Calu3 (cell line): ENCODE results near the gene CLEC17A. TPM values are rescaled to one million over a fixed set of nuclear protein-coding genes. Genes with fewer than 3 reads are reported as not detected.
"Not testable (repeated sequence)": the region's sequence is repeated elsewhere in the genome, so short reads cannot be mapped to it uniquely, and the experiment has no call there.

Experiments used
- BruUV-seq: library from RNA; stranded (reverse); fragments of 400-500 nt; replicated peaks from 2 replicates; lab custom pipeline; 2021; lab: Mats Ljungman, UMichigan
- CTCF ChIA-PET: fragments of 300-600 bp; sonication (Branson Sonifier 250); formaldehyde crosslinking; loops from one replicate; lab custom pipeline; 2022; ENCODE audit warnings: antibody characterized with exemption; lab: Charles Lee
- DNase-seq: peaks from one replicate; pipeline ENCODE4 v3.0.0; 2022
- H3K27ac Mint-ChIP-seq: one replicate; pipeline ENCODE4 v1.8.0; 2022; ENCODE audit warnings: mixed read lengths; ENCODE audit not compliant: unreplicated experiment
- H3K27me3 Mint-ChIP-seq: one replicate; pipeline ENCODE4 v1.8.0; 2022; ENCODE audit warnings: mixed read lengths; ENCODE audit not compliant: unreplicated experiment
- H3K36me3 Mint-ChIP-seq: one replicate; pipeline ENCODE4 v1.8.0; 2022; ENCODE audit warnings: mild to moderate bottlenecking, moderate library complexity, mixed read lengths; ENCODE audit not compliant: insufficient read depth, unreplicated experiment
- H3K4me1 Mint-ChIP-seq: one replicate; pipeline ENCODE4 v1.8.0; 2022; ENCODE audit warnings: mild to moderate bottlenecking, low read depth, mixed read lengths; ENCODE audit not compliant: unreplicated experiment
- H3K4me3 Mint-ChIP-seq: one replicate; pipeline ENCODE4 v1.8.0; 2022; ENCODE audit warnings: mild to moderate bottlenecking, low read depth, moderate library complexity, mixed read lengths; ENCODE audit not compliant: unreplicated experiment
- H3K9me3 Mint-ChIP-seq: one replicate; pipeline ENCODE4 v1.8.0; 2022; ENCODE audit warnings: low read depth, mixed read lengths; ENCODE audit not compliant: unreplicated experiment
- CTCF ChIP-seq: fragments of 200-600 bp; IDR thresholded peaks from one replicate; pipeline ENCODE4 v1.8.0; 2022; ENCODE audit warnings: antibody characterized with exemption; ENCODE audit not compliant: unreplicated experiment
- intact Hi-C: fragments of 100-400 bp; cut with micrococcal nuclease; formaldehyde crosslinking; loops from one replicate; pipeline ENCODE4 v1.10.0; 2022; ENCODE audit not compliant: unreplicated experiment
- total RNA-seq: library from RNA; stranded (reverse); gene quantifications from 2 replicates; pipeline ENCODE4 v1.2.3, GENCODE V29; 2022

The CLEC17A gene
- total RNA-seq, 1 experiment from 2014 or later: not detected

- no TSS peak for BruUV-seq
- peaks cover 3% of the 10 kb centered on the region for H3K27me3 Mint-ChIP-seq
- no peaks in the 10 kb centered on the region for H3K36me3 Mint-ChIP-seq
- peaks cover under 1% of the 10 kb centered on the region for H3K9me3 Mint-ChIP-seq
- DNase-seq: no peak
- no peak overlapping the region for H3K27ac Mint-ChIP-seq
- no peaks in the 10 kb centered on the region for H3K4me1 Mint-ChIP-seq
- no peak overlapping the region for H3K4me3 Mint-ChIP-seq
- CTCF ChIA-PET: interaction anchor here (0.6 kb wide), 2 partner anchors 84 to 1032 kb away, joined by 3 to 4 read pairs; no protein-coding TSS in a partner anchor
- intact Hi-C loops: no loop called here
- no peak for TF ChIP-seq CTCF
Observed at GRCh38 chr19:14611051-14611450, 28.2 kb downstream of the CLEC17A start.

GRCh38 chr19:14612242-14612641 is 29.4 kb downstream of the CLEC17A start:
- H3K9me3 Mint-ChIP-seq, H3K36me3 Mint-ChIP-seq, DNase-seq, H3K27ac Mint-ChIP-seq, BruUV-seq, H3K4me3 Mint-ChIP-seq, CTCF ChIA-PET, intact Hi-C loops, H3K27me3 Mint-ChIP-seq, H3K4me1 Mint-ChIP-seq: not testable (repeated sequence)

GRCh38 chr19:14612657-14613056 is 29.8 kb downstream of the CLEC17A start:
- Mint-ChIP-seq H3K27me3 (peaks cover 9% of the 10 kb centered on the region), H3K4me1 (no peaks in the 10 kb centered on the region), H3K4me3 (no peak overlapping the region), H3K9me3 (peaks cover 7% of the 10 kb centered on the region), H3K36me3 (no peaks in the 10 kb centered on the region), H3K27ac (no peak overlapping the region)
- BruUV-seq: no TSS peak
- DNase-seq: no peak
- CTCF ChIA-PET: no interaction called here
- TF ChIP-seq CTCF: no peak
- intact Hi-C loops: no loop called here

- CTCF ChIA-PET, BruUV-seq, H3K9me3 Mint-ChIP-seq, H3K36me3 Mint-ChIP-seq, H3K4me3 Mint-ChIP-seq, H3K27ac Mint-ChIP-seq, intact Hi-C loops, H3K4me1 Mint-ChIP-seq, DNase-seq, H3K27me3 Mint-ChIP-seq: not testable (repeated sequence)
Observed at GRCh38 chr19:14613399-14614098, 30.7 kb downstream of the CLEC17A start.

- BruUV-seq: no TSS peak
- peaks cover 9% of the 10 kb centered on the region for H3K27me3 Mint-ChIP-seq
- H3K9me3 Mint-ChIP-seq: peaks cover 8% of the 10 kb centered on the region
- H3K4me1 Mint-ChIP-seq: no peaks in the 10 kb centered on the region
- no peak for TF ChIP-seq CTCF
- H3K36me3 Mint-ChIP-seq: no peaks in the 10 kb centered on the region
- no peak for DNase-seq
- no peak overlapping the region for H3K4me3 Mint-ChIP-seq
- intact Hi-C loops: no loop called here
- CTCF ChIA-PET: no interaction called here
- no peak overlapping the region for H3K27ac Mint-ChIP-seq
Observed at GRCh38 chr19:14614099-14614412, 31.2 kb downstream of the CLEC17A start.
